GM19328 (cell line): ENCODE results near the gene UBE2B.
"Not testable (repeated sequence)": the region's sequence is repeated elsewhere in the genome, so short reads cannot be mapped to it uniquely, and the experiment has no call there.

ENCODE experiments used
- ATAC-seq: cut with Tn5 transposase; IDR thresholded peaks from one replicate; pipeline ENCODE4 v1.9.1; 2021; ENCODE audit warnings: mild to moderate bottlenecking, moderate library complexity; ENCODE audit not compliant: unreplicated experiment

The UBE2B gene

DNA sequence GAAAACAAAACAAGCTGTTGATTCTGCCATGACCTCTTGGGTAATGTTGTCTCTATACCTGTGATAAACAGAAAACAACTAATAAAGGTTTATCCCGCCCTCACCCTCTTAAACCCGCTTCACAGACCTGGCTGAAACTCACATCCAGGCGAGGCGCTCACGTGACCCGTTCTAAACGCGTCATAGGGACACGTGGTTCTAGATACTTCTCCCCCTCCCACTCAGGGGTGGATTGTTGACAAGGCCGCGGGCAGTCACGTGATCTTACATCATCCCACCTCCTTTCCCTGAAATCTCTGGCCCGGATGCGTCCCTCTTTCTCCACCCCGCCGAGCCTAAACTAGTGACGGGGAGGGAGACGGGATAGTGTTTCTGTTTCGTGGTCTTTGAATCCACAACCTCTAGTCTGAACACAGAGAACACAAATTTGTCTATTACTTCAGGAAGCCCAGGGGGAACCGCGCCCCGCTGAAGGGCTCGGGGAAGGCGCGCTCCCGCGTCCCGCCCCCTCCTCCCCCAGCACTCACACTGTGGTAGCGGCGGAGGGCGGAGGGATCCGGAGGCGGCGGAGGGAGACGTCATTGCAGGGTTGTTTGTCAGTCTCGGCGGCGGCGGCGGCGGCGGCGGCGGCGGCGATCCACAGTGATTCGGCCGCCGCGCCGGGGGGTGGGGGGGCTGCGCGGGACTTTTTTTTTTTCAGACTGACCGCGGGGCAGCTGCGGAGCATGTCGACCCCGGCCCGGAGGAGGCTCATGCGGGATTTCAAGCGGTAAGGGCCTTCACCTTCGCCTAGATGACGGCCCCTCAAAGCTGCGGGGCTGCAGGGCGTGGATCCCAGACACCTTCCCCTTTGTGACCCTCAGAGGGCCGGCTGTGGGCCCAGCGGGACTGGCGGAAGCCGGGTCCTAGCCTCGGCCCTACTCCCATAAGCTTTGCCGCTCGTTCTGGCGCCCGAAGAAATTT is at the start of gene UBE2B:
Gene UBE2B (plus strand): TSS at position 699 of the 963 bp plus-strand sequence. CDS start 27 bp downstream, at position 726.
- peak; percentile 65 for ATAC-seq

DNA sequence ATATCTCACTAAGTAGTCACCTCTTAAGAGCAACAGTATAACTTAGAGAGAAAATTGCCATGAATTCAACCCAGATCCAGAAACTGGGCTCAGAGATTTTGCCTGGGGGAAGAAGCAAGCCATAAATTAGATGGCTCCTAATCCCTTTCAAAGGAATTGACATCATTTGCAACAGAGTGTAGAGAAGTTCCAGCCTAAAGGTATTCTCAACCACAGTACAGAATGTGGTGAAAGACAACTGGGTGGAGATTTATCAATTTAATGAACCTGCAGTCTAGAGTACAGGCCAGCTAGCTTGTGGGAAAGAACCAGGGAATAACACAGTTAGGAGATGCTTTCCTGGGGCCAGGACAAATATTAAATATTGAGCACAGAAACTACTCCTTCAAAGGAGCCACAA is 44.0 kb upstream of the UBE2B start:
- ATAC-seq: no peak

DNA sequence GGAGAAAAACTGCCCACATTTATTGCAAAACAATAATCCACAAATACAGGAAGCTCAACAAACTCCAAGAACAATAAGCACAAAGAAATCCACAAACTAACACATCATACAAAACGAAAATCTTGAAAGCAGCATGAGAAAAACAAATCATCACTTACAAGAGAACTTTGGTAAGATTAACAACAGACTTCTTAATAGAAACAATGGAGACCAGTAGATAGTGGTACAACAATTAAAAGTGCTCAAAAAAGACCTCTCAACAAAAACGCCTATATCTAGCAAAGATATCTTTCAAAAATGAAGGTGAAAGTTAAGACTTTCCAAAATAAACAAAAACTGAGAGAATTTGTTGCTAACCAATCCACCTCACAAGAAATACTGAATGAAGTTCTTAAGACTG is 42.8 kb upstream of the UBE2B start:
- ATAC-seq: no peak

DNA sequence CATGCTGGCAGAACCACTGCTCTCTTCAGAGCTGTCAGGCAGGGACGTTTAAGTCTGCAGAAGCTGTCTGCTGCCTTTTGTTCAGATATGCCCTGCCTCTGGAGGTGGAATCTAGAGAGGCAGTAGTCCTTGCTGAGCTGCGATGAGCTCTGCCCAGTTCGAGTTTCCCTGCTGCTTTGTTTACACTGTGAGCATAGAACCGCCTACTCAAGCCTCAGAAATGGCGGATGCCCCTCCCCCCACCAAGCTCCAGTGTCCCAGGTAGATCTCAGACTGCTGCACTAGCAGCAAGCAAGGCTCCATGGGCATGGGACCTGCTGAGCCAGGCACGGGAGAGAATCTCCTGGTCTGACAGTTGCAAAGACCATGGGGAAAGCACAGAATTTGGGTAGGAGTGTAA is 34.5 kb upstream of the UBE2B start:
- ATAC-seq: not testable (repeated sequence)

DNA sequence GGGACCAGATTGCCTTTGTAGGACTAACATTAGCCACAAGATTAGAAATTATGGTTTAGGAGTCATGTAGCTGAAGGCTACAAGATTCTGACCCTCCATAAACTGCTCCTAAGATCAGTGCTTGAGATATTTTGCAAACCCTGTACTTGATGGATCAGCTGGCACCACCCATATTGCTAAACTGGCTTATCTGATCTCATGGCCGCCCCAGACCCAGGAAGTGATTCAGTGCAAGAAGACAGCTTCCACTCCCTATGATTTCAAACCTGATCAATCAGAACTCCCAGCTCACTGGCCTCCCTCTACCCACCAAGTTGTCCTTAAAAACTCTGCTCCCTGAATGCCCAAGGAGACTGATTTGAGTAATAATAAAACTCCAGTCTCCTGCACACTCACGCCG is 27.9 kb upstream of the UBE2B start:
- ATAC-seq: not testable (repeated sequence)

DNA sequence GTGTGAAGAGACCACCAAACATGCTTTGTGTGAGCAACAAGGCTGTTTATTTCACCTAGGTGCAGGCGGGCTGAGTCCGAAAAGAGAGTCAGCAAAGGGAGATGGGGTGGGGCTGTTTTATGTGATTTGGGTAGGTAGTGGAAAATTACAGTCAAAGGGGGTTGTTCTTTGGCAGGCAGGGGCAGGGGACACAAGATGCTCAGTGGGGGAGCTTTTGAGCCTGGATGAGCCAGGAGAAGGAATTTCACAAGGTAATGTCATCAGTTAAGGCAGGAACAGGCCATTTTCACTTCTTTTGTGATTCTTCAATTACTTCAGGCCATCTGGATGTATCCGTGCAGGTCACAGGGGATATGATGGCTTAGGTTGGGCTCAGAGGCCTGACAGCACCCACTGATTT is 25.9 kb upstream of the UBE2B start:
- ATAC-seq: not testable (repeated sequence)

DNA sequence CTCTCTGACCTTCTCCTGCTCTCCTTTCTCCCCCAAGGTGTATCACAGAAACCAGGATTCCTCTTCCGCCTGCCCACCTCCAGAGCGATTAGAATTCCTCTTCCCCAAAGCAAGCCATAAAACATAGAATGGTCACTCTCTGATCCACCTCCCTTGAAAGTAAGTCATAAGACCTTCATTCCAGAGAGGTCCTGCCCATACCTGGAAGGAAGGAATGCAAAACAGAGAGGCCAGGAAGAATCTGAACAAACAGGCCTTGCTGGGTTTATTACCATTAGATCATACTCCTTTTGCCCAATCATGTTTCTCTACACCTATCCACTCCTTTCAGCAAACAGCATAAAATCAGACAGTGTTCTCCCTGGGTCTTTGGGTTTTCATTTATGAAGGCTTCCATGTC is 25.4 kb upstream of the UBE2B start:
- ATAC-seq: no peak

DNA sequence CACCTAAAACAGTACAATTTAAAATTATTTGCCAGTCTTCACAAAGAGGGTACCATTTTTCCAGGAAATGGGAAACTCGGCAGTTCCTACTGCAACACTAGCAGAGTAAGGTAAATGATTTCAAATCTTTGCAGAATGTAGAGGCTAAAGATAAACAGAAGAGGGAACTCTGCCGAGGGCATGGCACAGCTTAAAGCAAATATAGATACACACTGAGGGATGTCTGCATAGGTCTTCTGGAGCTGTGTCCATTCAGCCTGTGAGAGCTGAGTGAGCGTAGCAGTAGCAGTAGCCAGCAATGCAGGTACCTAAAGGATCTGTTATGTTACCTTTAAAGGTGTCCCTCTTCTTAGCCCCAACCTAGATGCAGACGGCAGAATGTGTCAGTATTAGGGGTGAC is 21.9 kb upstream of the UBE2B start:
- ATAC-seq: no peak

DNA sequence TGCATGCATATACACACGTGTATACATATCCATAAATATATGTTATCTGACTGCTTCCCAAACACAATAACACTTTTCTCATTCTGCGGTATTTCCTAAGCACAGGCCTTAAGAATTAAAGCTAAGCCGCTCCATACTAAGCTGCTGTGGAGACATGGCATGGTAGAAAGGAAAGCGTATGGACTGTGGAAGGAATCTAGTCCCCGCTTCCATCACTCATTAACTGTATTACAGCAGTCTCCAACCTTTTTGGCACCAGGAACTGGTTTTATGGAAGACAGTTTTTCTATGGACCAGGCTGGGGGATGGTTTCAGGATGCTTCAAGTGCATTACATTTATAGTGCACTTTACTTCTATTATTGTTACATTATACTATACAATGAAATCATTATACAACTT is 15.7 kb upstream of the UBE2B start:
- no peak for ATAC-seq

DNA sequence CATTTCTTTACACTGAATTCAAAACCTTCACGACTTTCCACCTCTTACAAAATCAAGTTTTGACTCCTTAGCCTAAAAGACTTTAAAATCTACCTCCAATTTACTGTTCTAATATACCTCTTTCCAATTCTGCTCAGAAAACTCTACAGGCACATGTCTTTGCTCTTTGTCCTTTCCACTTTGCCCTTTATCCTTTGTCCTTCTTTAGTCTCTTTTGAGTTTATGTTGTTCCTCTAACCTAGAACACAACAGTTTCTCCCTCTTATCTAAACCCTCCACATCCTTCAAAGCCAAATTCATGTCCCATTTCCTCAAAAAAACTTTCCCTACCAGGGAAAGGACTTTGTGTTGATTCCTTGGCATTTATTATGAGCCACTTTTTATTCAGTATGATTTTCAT is 5.8 kb upstream of the UBE2B start:
- ATAC-seq: no peak

DNA sequence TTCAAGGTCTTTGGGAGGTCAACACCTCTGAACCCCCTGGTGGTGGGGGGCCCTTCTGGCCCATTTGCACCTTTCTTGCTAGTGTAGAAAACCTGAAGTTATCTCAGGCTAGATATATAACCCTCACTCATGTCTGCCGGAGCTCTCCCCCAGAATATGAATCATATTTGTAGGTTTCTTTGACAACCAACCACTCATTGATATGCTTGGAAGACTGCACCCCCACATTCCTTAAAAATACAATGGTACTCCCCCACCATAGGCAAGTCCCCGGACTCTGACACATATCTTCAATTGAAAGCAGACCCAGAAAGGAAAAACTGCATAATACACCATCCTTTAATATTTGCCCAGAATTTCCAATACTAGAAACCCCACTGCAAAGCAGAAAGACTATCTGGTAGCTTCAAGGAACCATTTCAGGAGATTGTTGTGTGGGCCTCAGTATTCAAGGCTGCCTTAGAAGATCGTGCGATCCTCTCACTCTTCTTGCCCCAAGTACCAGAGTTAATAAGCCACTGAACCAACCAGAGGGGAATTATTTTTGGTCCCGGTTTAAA is 978 bp upstream of the UBE2B start:
- no peak for ATAC-seq

DNA sequence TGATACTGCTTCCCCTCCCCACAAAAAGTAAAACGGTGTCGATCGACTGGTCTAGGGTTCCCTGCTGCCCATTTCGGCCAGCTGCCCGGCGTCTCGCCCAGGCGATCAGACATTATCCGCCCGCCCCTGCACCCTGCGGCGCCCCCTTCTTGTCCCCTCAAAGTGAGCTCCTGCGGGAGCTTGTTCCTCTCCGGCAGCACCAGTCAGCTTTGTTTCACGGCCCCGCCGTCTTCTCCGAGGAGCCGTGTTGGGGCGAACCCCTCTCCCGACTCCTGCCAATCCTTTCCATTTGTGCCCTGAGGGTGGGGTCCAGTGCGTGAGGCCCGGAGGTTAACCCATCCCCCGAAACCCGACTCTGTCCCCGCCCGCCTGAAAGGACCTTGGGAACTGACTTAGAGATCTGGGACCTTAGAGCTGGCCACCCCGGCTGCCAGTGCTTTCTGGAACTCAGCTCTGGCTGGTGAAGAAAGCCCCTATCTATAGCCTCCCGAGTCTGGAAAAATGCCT is 518 bp downstream of the UBE2B start:
- no peak for ATAC-seq

DNA sequence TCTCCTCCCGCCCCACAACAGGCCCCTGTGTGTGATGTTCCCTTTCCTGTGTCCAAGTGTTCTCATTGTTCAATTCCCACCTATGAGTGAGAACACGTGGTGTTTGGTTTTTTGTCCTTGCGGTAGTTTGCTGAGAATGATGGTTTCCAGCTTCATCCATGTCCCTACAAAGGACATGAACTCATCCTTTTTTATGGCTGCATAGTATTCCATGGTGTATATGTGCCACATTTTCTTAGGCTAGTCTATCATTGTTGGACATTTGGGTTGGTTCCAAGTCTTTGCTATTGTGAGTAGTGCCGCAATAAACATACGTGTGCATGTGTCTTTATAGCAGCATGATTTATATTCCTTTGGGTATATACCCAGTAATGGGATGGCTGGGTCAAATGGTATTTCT is 2.3 kb downstream of the UBE2B start:
- ATAC-seq: not testable (repeated sequence)

DNA sequence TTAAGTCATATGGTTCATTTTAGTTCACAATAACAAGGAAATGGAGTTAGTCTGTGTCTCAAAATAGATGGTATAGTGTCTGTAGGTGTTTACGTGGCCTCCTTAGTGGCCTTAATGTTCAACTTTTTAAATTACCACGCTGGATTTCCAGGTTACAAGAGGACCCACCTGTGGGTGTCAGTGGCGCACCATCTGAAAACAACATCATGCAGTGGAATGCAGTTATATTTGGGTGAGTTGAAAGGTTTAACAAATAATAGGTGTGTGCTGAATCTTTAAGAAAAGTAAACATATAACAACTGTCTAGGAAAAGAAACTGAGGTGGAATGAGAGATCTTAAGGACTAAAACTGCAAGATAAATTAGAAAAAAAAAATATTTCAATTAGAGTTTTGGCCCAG is 2.9 kb downstream of the UBE2B start:
- no peak for ATAC-seq

DNA sequence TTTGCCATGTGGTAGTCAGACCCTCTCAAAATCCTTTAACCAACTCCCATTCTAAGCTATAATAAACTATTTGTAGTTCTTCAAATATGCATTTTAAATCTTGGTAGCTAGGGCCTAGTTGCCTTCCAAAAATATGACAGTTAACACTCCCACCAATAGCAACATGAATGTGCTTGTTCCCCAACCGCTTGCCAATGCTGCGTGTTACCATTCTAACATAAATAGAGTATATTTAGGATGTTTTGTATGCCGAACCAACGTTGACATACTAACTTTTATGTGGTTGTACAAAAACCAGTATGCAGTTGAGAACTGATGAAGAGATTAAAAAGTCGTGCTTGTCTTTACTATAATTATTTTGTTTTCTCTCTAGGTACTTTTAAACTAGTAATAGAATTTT is 9.0 kb downstream of the UBE2B start:
- no peak for ATAC-seq

DNA sequence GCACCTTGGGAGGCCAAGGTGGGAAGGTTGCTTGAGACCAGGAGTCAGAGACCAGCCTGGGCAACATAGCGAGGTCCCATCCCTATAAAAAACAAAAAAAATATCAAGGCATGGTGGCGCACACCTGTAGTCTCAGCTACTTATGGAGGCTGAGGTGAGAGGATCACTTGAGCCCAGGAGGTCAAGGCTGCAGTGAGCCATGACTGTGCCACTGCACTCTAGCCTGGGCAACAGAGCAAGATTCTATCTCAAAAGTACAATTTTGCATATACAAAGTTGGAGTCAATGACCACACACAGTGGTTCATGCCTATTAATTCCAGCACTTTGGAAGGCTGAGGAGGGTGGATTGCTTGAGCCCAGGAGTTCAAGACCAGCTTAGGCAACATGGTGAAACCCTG is 10.8 kb downstream of the UBE2B start:
- ATAC-seq: not testable (repeated sequence)

DNA sequence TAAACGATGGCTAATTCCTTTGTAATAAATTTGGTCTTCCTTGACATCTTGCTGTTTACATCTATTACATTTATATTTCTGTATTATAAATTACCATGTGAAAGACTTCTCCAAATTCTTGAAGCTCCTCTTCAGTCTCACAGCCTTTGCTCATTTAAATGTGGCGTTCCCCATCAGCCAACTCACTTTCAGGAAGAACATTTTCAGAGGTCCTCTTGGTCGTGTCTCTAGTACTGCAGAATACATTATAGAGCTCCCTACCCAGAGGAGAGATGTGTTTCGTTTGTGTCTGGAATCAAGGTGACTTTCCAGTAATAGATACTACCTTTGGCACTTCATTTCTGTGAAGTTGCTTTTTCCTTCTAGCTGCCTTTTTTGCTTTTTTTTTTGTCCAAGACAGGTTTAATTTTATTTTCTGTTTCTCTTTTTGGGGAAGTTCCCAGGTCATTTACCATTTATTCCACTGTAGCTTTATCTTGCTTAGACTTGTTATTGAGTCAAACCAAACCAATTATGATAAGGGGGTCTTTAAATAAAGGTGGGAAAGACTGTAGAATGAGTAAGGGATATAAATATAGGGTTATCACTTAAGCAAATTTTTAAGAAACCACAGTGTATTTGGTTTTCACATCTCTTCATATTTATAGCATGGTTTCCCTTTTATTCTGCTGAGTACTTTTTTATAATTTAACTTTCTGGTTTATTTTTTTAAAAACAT is 12.8 kb downstream of the UBE2B start:
- ATAC-seq: no peak

DNA sequence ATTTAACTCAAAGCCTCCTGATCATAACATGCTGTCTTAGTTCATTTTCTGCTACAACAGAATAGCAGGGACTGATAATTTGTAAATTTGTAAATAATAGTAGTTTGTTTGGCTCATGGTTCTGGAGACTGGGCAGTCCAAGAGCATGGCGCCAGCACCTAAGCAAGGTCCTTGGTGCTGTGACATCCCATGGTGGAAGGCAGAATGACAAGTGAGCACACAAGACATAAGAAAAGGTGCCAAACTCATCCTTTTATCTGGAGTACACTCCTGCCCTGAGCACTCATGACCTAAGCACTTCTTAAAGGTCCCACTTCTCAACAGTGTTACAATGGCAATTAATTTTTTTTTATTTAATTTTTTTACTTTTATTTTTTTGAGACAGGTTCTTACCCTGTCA is 16.1 kb downstream of the UBE2B start:
- ATAC-seq: no peak

DNA sequence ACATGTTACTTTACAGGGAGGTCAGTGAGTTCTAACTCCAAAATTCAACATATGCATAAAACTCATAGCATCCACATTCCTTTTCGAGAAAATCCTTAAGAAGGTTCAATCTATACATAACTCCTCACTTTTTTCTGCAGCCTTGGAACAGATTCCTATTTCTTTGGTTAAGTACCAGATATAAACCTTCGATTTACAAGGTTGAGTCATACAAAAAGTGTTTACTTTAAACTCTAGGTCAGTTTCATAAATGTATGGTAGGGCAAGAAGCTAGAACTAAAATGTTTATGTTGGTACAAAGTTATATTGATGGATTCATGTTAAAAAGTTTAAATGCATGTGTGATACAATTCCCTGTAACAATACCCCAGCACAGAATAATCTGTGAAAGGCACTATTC is 20.9 kb downstream of the UBE2B start:
- no peak for ATAC-seq

DNA sequence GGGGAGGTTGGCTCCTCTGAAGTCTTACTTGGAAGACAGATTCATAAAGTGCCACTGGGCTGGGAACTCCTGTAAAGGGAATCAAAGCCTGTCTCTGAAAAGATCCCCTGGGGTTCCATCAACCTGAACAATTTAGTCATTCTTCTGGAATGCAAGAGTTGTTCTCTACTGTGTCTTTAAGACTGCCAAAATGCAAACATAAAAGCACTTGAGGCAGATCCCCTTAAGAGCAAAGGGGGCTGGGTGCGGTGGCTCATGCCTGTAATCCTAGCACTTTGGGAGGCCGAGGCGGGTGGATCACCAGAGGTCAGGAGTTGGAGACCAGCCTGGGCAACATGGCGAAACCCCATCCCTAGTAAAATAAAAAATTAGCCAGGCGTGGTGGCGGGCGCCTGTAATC is 23.6 kb downstream of the UBE2B start:
- ATAC-seq: no peak

DNA sequence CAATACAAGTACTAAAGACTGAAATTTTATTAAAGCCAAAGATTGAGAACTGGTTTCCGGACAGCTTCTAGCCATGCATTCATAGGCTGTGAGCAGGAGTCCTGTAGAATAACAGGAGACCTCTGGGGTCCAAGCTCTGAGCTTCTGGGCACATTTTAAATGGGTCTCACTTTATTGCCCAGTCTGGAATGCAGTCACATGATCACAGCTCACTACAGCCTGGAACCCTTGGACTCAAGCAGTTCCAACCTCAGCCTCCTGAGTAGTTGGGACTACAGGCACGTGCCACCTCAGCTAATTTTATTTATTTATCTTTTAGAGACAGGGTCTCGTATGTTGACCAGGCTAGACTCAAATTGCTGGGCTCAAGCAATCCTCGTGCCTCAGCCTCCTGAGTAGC is 24.9 kb downstream of the UBE2B start:
- no peak for ATAC-seq

DNA sequence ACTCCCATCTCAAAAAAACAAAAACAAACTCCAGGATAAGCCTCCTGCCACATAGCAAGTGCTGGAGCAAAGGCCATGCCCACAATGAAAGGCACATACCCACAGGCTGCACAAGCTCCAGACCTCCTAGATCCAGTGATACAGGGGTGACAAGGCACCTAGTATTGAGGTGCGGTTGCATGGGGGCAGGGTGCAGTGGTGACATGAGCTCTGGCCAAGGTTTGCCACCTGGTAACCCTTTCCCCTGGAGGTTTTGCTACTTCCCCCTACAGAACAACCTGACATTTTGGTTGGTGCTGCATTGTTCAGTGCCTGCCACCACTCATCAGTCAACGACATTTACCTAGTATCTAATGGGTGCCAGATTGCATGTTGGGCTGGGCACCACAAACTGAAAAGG is 25.8 kb downstream of the UBE2B start:
- ATAC-seq: no peak
